K562 (cell line): Measurements from ENCODE around the gene PYM1. TPM values are rescaled to one million over a fixed set of nuclear protein-coding genes. Genes with fewer than 3 reads are reported as not detected.

Source experiments
- ATAC-seq: fragments of 200-7000 bp; cut with Tn5 transposase; 3 replicates; pipeline ENCODE4 v1.9.1; 2020; ENCODE audit warnings: moderate library complexity
- Bru-seq: library from RNA; stranded (reverse); fragments of 400-500 nt; gene quantifications from one replicate; lab custom pipeline; 2021; lab: Mats Ljungman, UMichigan
- BruChase-seq, 2 experiments: library from RNA; stranded (reverse); fragments of 400-500 nt; gene quantifications; one replicate each; lab custom pipeline; 2021; lab: Mats Ljungman, UMichigan
- BruUV-seq: library from RNA; stranded (reverse); fragments of 400-500 nt; replicated peaks from 2 replicates; lab custom pipeline; 2021; lab: Mats Ljungman, UMichigan
- CTCF ChIA-PET: fragments of 300-600 bp; formaldehyde crosslinking; extraction: SDS; loops from one replicate; lab custom pipeline; 2021; ENCODE audit warnings: low intra/inter-chr PET ratio; lab: Yijun Ruan, JAX
- POLR2A ChIA-PET: fragments of 300-600, 350-650 bp; sonication (Branson Sonifier 250); formaldehyde crosslinking; extraction: SDS; loops from one replicate; lab custom pipeline; 2021; ENCODE audit warnings: antibody characterized with exemption, inconsistent platforms; lab: Yijun Ruan, JAX
- DNase-seq, 4 experiments: peaks; one replicate each; pipeline versions ENCODE4 v3.0.0 to v3.0.0-alpha.2; 2011 to 2018; ENCODE audit warnings: low spot score in 3 of 4, mixed read lengths in 3 of 4; ENCODE audit errors: extremely low read depth in 1 of 4
- FAIRE-seq: peaks from 2 replicates; lab custom pipeline; 2011; peaks lifted over from hg19 to GRCh38; lab: Jason Lieb, UNC
- H2AFZ ChIP-seq: 2 replicates; pipeline ENCODE4 v1.6.0; 2011; ENCODE audit warnings: low read depth, low read length, control low read depth, inconsistent platforms
- H3K27ac ChIP-seq: fragments of 200-600 bp; 3 replicates; pipeline ENCODE4 v1.8.0; 2011; ENCODE audit warnings: low read depth, mild to moderate bottlenecking, control low read depth, inconsistent platforms, low read length, moderate library complexity, mixed read lengths; ENCODE audit errors: extremely low read depth
- H3K27me3 ChIP-seq, 2 experiments: fragments of 300-600 bp in 1 of 2; 2 replicates in 1 of 2; 3 replicates in 1 of 2; pipeline versions ENCODE4 v1.6.0 to v1.8.0; 2011; ENCODE audit warnings: inconsistent platforms in 2 of 2, low read length in 2 of 2, mild to moderate bottlenecking in 1 of 2, mixed read lengths in 1 of 2, moderate library complexity in 1 of 2; ENCODE audit not compliant: control insufficient read depth in 2 of 2, insufficient read depth in 2 of 2
- H3K36me3 ChIP-seq: fragments of 300-600 bp; 3 replicates; pipeline ENCODE4 v1.8.0; 2011; ENCODE audit warnings: mild to moderate bottlenecking, low read length, inconsistent platforms; ENCODE audit not compliant: control insufficient read depth, insufficient read depth
- H3K4me1 ChIP-seq, 2 experiments: fragments of 200-600 bp in 1 of 2; replicated peaks in 1 of 2; 2 replicates in 1 of 2; 3 replicates in 1 of 2; pipeline versions ENCODE4 v1.5.1 to v1.8.0; 2011; ENCODE audit warnings: inconsistent platforms in 2 of 2, low read length in 2 of 2, mild to moderate bottlenecking in 1 of 2, mixed read lengths in 1 of 2, moderate library complexity in 1 of 2; ENCODE audit not compliant: control insufficient read depth in 2 of 2, insufficient read depth in 2 of 2
- H3K4me2 ChIP-seq: 2 replicates; pipeline ENCODE4 v1.6.1; 2011; ENCODE audit warnings: low read length, control low read depth, inconsistent platforms, mixed read lengths; ENCODE audit not compliant: insufficient read depth
- H3K4me3 ChIP-seq: fragments of 200-600 bp; sonication (generic), shearing (Covaris generic); 2 replicates; pipeline ENCODE4 v1.5.1; 2016; ENCODE audit warnings: control low read depth, inconsistent platforms
- H3K79me2 ChIP-seq: fragments of 200-600 bp; 3 replicates; pipeline ENCODE4 v1.8.0; 2011; ENCODE audit warnings: low read length, inconsistent platforms; ENCODE audit not compliant: control insufficient read depth, insufficient read depth
- H3K9ac ChIP-seq, 2 experiments: 2 replicates each; pipeline versions ENCODE4 v1.6.0 to v1.6.1; 2011; ENCODE audit warnings: low read depth in 2 of 2, low read length in 2 of 2, control low read depth in 1 of 2, inconsistent platforms in 1 of 2, mild to moderate bottlenecking in 1 of 2, mixed read lengths in 1 of 2; ENCODE audit not compliant: insufficient read depth in 1 of 2
- H3K9me1 ChIP-seq: one replicate; pipeline ENCODE4 v1.6.0; 2011; ENCODE audit warnings: inconsistent platforms, mild to moderate bottlenecking, low read length, moderate library complexity; ENCODE audit not compliant: control insufficient read depth, insufficient read depth
- H3K9me3 ChIP-seq: replicated peaks from 2 replicates; pipeline ENCODE4 v1.5.1; 2011; ENCODE audit warnings: low read depth, low read length, inconsistent platforms; ENCODE audit not compliant: control insufficient read depth, insufficient read depth
- H4K20me1 ChIP-seq: replicated peaks from 2 replicates; pipeline ENCODE4 v1.6.1; 2011; ENCODE audit warnings: low read length, inconsistent platforms, mixed read lengths; ENCODE audit not compliant: control insufficient read depth, insufficient read depth
- ARID1B ChIP-seq: fragments of 450-650 bp; IDR thresholded peaks from 2 replicates; pipeline ENCODE4 v1.6.1; 2016; ENCODE audit warnings: antibody characterized with exemption, mild to moderate bottlenecking, inconsistent platforms
- EP400 ChIP-seq: fragments of 450-650 bp; IDR thresholded peaks from 2 replicates; pipeline ENCODE4 v1.6.1; 2017; ENCODE audit warnings: antibody characterized with exemption, mild to moderate bottlenecking, moderate library complexity
- NFIC ChIP-seq: fragments of 450-650 bp; IDR thresholded peaks from 2 replicates; pipeline ENCODE4 v1.6.1; 2017; ENCODE audit warnings: mild to moderate bottlenecking, inconsistent platforms
- PHF8 ChIP-seq: fragments of 200-600 bp; sonication (generic); IDR thresholded peaks from 2 replicates; pipeline ENCODE4 v1.6.1; 2012; ENCODE audit warnings: mixed run types, mild to moderate bottlenecking, inconsistent platforms, low read length, moderate library complexity, borderline replicate concordance
- SIN3A ChIP-seq, 2 experiments: fragments of 150-350 bp in 1 of 2; IDR thresholded peaks; 2 replicates each; pipeline ENCODE4 v1.6.1; 2011 to 2016; ENCODE audit warnings: borderline replicate concordance in 2 of 2, low read depth in 2 of 2, low read length in 2 of 2, mild to moderate bottlenecking in 2 of 2, moderate library complexity in 2 of 2; ENCODE audit not compliant: control insufficient read depth in 1 of 2
- SUPT5H ChIP-seq: fragments of 450-650 bp; IDR thresholded peaks from 2 replicates; pipeline ENCODE4 v1.6.1; 2016
- WGBS: fragments of 100-300 bp; shearing (Covaris generic); methylation state at CpG from one replicate; pipeline ENCODE4 v1.1.6; 2016; ENCODE audit warnings: low coverage, mixed read lengths; ENCODE audit not compliant: insufficient coverage; ENCODE audit errors: missing lambda C conversion rate; 5-methylcytosine and 5-hydroxymethylcytosine counted together
- in situ Hi-C: fragments of 300-500 bp; cut with MboI; formaldehyde crosslinking; loops from 4 replicates; pipeline ENCODE4 v1.15.0; 2018; ENCODE audit warnings: inconsistent platforms, mixed read lengths
- intact Hi-C: fragments of 100-400 bp; cut with micrococcal nuclease; formaldehyde crosslinking; loops from 2 replicates; pipeline ENCODE4 v1.14.2; 2022
- long read RNA-seq, 3 experiments: library from polyadenylated mRNA in 2 of 3; library from RNA in 1 of 3; unstranded in 2 of 3; stranded (forward) in 1 of 3; transcript quantifications; one replicate each; pipeline ENCODE4 v2.0.0, GENCODE V29; 2019 to 2022
- polyA minus RNA-seq, 3 experiments: library from RNA; depleted of rRNA, polyadenylated mRNA; stranded (reverse); fragments of >200 nt; gene quantifications; 2 replicates each; pipeline ENCODE4 v1.2.3, GENCODE V29; 2011
- polyA plus RNA-seq, 8 experiments: library from polyadenylated mRNA; depleted of rRNA in 4 of 8; stranded (reverse) in 5 of 8; unstranded in 3 of 8; fragments of >200 nt; fragmentation: Nextera tagmentation in 2 of 8; fragmentation: Illumina TruSeq in 1 of 8; extraction: Ambion mirVana in 2 of 8; extraction: Trizol in 1 of 8; gene quantifications; 2 replicates each; pipeline versions ENCODE4 v1.2.1 to v1.2.3, GENCODE V29; 2011 to 2014; ENCODE audit warnings: inconsistent platforms in 1 of 8, missing spikeins in 1 of 8
- total RNA-seq, 7 experiments: library from RNA; depleted of rRNA in 6 of 7; stranded (reverse); fragments of >200 nt in 6 of 7; fragmentation: Illumina TruSeq in 2 of 7; extraction: Trizol in 2 of 7; gene quantifications; 2 replicates each; pipeline versions ENCODE4 v1.2.1 to v1.2.3, GENCODE V29; 2011 to 2021; ENCODE audit warnings: low replicate concordance in 1 of 7
- TF ChIP-seq, protein P1 (sequence below): fragments of 450-650 bp; formaldehyde crosslinking; IDR thresholded peaks from 2 replicates; pipeline ENCODE4 v1.4.0; 2020; ENCODE audit warnings: mild to moderate bottlenecking, moderate library complexity
- TF ChIP-seq, protein P2 (sequence below): IDR thresholded peaks from 2 replicates; pipeline ENCODE4 v1.6.1; 2011; ENCODE audit warnings: borderline replicate concordance, low read depth, mild to moderate bottlenecking, moderate library complexity, low read length; ENCODE audit not compliant: insufficient read depth, poor library complexity, severe bottlenecking

PYM1 gene
- total RNA-seq (2011; cell fraction: chromatin; rRNA removed; ENCODE audit: low replicate concordance), result 38.0 and 56.0 TPM in 2 replicates
- total RNA-seq (2011; cell fraction: nucleolus; rRNA removed), result 18.8 and 25.0 TPM in 2 replicates
- total RNA-seq (2011; cell fraction: nucleoplasm; rRNA removed), result 39.9 and 61.8 TPM in 2 replicates
- total RNA-seq (2014; rRNA removed) (45.0 and 52.8 TPM in 2 replicates), total RNA-seq (2014; rRNA removed; fragmentation: Illumina TruSeq; extraction: Trizol) (32.6 and 33.1 TPM in 2 replicates), total RNA-seq (2015; rRNA removed; fragmentation: Illumina TruSeq; extraction: Trizol) (30.8 and 34.1 TPM in 2 replicates), total RNA-seq (2021) (31.2 and 32.4 TPM in 2 replicates), polyA plus RNA-seq (2011; rRNA removed) (39.1 and 43.2 TPM in 2 replicates), polyA plus RNA-seq (2014; fragmentation: Illumina TruSeq; extraction: Trizol) (36.0 and 37.7 TPM in 2 replicates), polyA plus RNA-seq (2014; fragmentation: Nextera tagmentation; extraction: Ambion mirVana) (10 to 100 TPM; 29.0 to 32.6 TPM), polyA plus RNA-seq (2014; rRNA removed) (46.3 and 51.3 TPM in 2 replicates), polyA minus RNA-seq (2011; rRNA and poly(A)+ RNA removed) (18.3 and 18.9 TPM in 2 replicates), Bru-seq, nascent RNA (percentile 74 among the genes with signal in this experiment), BruChase-seq, experiment 1, labeled RNA remaining after a 2-hour chase (percentile 76 among the genes with signal in this experiment), BruChase-seq, experiment 2, labeled RNA remaining after a 6-hour chase (percentile 68 among the genes with signal in this experiment)
- 25.0 and 32.4 TPM in 2 replicates for polyA plus RNA-seq (2011; cell fraction: cytosol; rRNA removed)
- 15.6 and 20.7 TPM in 2 replicates for polyA plus RNA-seq (2011; cell fraction: nucleus; rRNA removed)
- polyA plus RNA-seq (2012), result 33.1 and 34.2 TPM in 2 replicates
- polyA minus RNA-seq (2011; cell fraction: cytosol; rRNA and poly(A)+ RNA removed), result 12.5 and 12.7 TPM in 2 replicates
- polyA minus RNA-seq (2011; cell fraction: nucleus; rRNA and poly(A)+ RNA removed), result 7.0 and 13.3 TPM in 2 replicates
- long read RNA-seq, experiment 1, transcript PYM1-202 (3 exons, 1,073 nt), result minor isoform, 7 of 52 reads
- long read RNA-seq, experiment 1, transcript PYM1-206 (2 exons, 653 nt), result minor isoform, 7 of 52 reads
- long read RNA-seq, experiment 1, transcript PYM1-203 (3 exons, 1,226 nt), result major isoform, 24 of 52 reads
- long read RNA-seq, experiment 1, partial matches to known transcripts, result 3 of 52 reads
- long read RNA-seq, experiment 1, other reads (novel, unspliced or antisense), result 8 of 52 reads
- long read RNA-seq, experiment 2, transcript PYM1-203 (3 exons, 1,226 nt), result major isoform, 9 of 37 reads
- long read RNA-seq, experiment 2, transcript PYM1-202 (3 exons, 1,073 nt), result minor isoform, 5 of 37 reads
- long read RNA-seq, experiment 2, partial matches to known transcripts, result 10 of 37 reads
- long read RNA-seq, experiment 2, other reads (novel, unspliced or antisense), result 7 of 37 reads
- long read RNA-seq, experiment 3, transcript PYM1-202 (3 exons, 1,073 nt), result minor isoform, 5 of 36 reads
- long read RNA-seq, experiment 3, transcript PYM1-203 (3 exons, 1,226 nt), result major isoform, 19 of 36 reads
- long read RNA-seq, experiment 3, partial matches to known transcripts, result 1 of 36 reads
- long read RNA-seq, experiment 3, other reads (novel, unspliced or antisense), result 8 of 36 reads

DNA sequence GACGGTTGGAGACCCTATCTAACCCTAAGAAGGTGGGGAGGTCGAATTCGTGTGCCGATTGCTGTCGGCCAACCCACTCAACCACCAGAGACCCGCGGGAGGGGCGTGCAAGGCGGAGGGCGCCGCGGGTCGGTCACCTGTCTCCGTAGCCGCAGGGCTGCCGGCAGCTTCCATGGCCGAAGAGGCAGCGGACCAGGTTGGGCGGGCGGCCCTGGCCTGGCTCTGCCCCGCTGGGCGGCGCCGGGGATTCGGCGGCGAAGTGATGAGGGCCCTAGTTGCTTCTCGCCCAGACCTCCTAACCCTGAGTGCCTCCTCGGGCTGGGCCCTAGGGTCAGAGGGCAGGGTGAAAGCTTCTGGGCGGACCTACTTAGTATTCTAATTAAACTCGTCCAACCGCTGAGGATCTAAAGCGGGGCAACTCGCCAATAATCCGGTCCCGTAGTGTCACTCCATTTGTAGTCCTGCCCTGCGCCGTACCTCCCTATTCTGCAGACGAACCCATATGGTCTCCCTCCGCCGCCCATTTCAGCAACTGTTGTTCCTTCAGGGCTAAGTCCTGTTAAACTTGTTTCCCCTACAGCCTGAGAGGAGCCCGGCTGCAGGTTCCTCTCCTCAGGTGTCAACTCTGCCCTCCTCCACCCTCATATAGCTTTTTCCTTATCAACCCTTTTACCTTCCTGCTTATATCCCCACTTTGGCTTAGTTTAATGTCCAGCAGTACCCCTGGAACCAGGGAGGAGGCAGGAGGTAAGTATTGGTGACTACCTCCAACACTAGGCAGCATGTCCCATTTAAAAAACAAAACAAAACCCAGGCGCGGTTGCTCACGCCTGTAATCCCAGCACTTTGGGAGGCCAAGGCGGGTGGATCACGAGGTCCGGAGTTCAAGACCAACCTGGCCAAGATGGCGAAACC is at the start of gene PYM1:
PYM1 (minus strand) TSS at position 307 of the 915 bp plus-strand sequence; CDS start at position 174, 133 bp downstream.
- CTCF ChIA-PET, result no interaction called here
- TF ChIP-seq SIN3A (IDR thresholded peaks at IDR 0.05; ENCODE audit: borderline replicate concordance in 2 of 2, control insufficient read depth in 1 of 2, low read depth in 2 of 2, low read length in 2 of 2) (peak in 1 of 2 experiments; percentile 27; a peak in 1 of 4 replicates), NFIC (peak; percentile 86), ARID1B (peak; percentile 46; the same call in 1 of the 2 replicates), EP400 (peak; percentile 67), SUPT5H (peak; percentile 82), PHF8 (peak; percentile 73)
- TF ChIP-seq, protein P1, sequence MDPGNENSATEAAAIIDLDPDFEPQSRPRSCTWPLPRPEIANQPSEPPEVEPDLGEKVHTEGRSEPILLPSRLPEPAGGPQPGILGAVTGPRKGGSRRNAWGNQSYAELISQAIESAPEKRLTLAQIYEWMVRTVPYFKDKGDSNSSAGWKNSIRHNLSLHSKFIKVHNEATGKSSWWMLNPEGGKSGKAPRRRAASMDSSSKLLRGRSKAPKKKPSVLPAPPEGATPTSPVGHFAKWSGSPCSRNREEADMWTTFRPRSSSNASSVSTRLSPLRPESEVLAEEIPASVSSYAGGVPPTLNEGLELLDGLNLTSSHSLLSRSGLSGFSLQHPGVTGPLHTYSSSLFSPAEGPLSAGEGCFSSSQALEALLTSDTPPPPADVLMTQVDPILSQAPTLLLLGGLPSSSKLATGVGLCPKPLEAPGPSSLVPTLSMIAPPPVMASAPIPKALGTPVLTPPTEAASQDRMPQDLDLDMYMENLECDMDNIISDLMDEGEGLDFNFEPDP (CRISPR knock-in tag), result 0 out of 2 replicates have a peak, but pooled peaks have one; percentile 15
- TF ChIP-seq, protein P2, sequence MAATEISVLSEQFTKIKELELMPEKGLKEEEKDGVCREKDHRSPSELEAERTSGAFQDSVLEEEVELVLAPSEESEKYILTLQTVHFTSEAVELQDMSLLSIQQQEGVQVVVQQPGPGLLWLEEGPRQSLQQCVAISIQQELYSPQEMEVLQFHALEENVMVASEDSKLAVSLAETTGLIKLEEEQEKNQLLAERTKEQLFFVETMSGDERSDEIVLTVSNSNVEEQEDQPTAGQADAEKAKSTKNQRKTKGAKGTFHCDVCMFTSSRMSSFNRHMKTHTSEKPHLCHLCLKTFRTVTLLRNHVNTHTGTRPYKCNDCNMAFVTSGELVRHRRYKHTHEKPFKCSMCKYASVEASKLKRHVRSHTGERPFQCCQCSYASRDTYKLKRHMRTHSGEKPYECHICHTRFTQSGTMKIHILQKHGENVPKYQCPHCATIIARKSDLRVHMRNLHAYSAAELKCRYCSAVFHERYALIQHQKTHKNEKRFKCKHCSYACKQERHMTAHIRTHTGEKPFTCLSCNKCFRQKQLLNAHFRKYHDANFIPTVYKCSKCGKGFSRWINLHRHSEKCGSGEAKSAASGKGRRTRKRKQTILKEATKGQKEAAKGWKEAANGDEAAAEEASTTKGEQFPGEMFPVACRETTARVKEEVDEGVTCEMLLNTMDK, result peak; percentile 14

More for the DNA sequence above, at the start of gene PYM1:
- no peaks in the 10 kb centered on the region for H3K9me3 ChIP-seq
- H3K4me2 ChIP-seq, result peak within 1 kb of the TSS; percentile 91
- no TSS peak for BruUV-seq
- H3K27me3 ChIP-seq, result no peaks in the 10 kb centered on the region
- H4K20me1 ChIP-seq, result no peaks in the 10 kb centered on the region
- H3K9me1 ChIP-seq, result no peaks in the 10 kb centered on the region
- ATAC-seq, result peak; percentile 80
- peak within 1 kb of the TSS; percentile 93 for H2AFZ ChIP-seq
- H3K36me3 ChIP-seq, result peaks cover 22% of the 10 kb centered on the region
- in situ Hi-C loops (no loop called here), intact Hi-C loops (loop anchor here (2.0 to 5.0 kb wide), 4 partner anchors 44 to 185 kb away; partner anchors contain the start of genes GDF11, RAB5B, RPS26 and SARNP)
- peak; percentile 84 for FAIRE-seq
- H3K4me1 ChIP-seq, result peaks cover 25 to 35% of the 10 kb centered on the region in 2 experiments; a peak in 4 of 5 replicates
- H3K4me3 ChIP-seq, result peak within 1 kb of the TSS; percentile 69
- POLR2A ChIA-PET, result interaction anchor here (0.6 to 3.8 kb wide), 17 partner anchors 8 to 487 kb away, joined by 3 to 26 read pairs (median 4); partner anchors contain the start of genes MYL6, ORMDL2, RAB5B and SARNP
- H3K79me2 ChIP-seq, result peaks cover 56% of the 10 kb centered on the region
- H3K27ac ChIP-seq, result peak within 1 kb of the TSS; percentile 95
- peak within 1 kb of the TSS; percentile 94 to 99 for H3K9ac ChIP-seq
- 2% methylated on average over 49 of the region's 49 CpGs for WGBS
- DNase-seq, result peak; percentile 79 to 95 (median 86)
